AG04450 (cell line): Measurements from ENCODE around the gene KCNJ18. TPM values are rescaled to one million over a fixed set of nuclear protein-coding genes. Genes with fewer than 3 reads are reported as not detected.
"Not testable (repeated sequence)": the region's sequence is repeated elsewhere in the genome, so short reads cannot be mapped to it uniquely, and the experiment has no call there.

Source experiments
- CTCF ChIA-PET: fragments of 300-600, 350-600 bp; formaldehyde crosslinking; extraction: SDS; loops from one replicate; lab custom pipeline; 2022; ENCODE audit warnings: antibody characterized with exemption, inconsistent platforms; lab: Charles Lee
- POLR2A ChIA-PET: fragments of 350-600 bp; formaldehyde crosslinking; extraction: SDS; loops from one replicate; lab custom pipeline; 2021; ENCODE audit warnings: antibody characterized with exemption, inconsistent platforms; lab: Yijun Ruan, JAX
- DNase-seq: peaks from one replicate; pipeline ENCODE4 v3.0.0-alpha.2; 2011; ENCODE audit warnings: low read depth, low spot score
- H3K27ac ChIP-seq: one replicate; pipeline ENCODE4 v1.5.1; 2012; ENCODE audit warnings: low read depth, low read length, control low read depth
- H3K27me3 ChIP-seq: one replicate; pipeline ENCODE4 v1.6.0; 2012; ENCODE audit warnings: low read length; ENCODE audit not compliant: control insufficient read depth, insufficient read depth
- H3K4me3 ChIP-seq: 2 replicates; pipeline ENCODE4 v1.5.1; 2011; ENCODE audit warnings: mild to moderate bottlenecking, low read depth, low read length, control low read depth
- H3K9me3 ChIP-seq: 2 replicates; pipeline ENCODE4 v1.5.1; 2012; ENCODE audit warnings: low read length; ENCODE audit not compliant: control insufficient read depth, insufficient read depth
- polyA plus RNA-seq: library from polyadenylated mRNA; depleted of rRNA; stranded (reverse); fragments of >200 nt; gene quantifications from 2 replicates; pipeline ENCODE4 v1.2.3, GENCODE V29; 2011

KCNJ18 gene
- polyA plus RNA-seq, 1 experiment = not detected

GRCh38 chr17:21719511-21720226 lies 27.3 kb downstream of the KCNJ18 start:
- DNase-seq, H3K27ac ChIP-seq, CTCF ChIA-PET, H3K27me3 ChIP-seq, POLR2A ChIA-PET, H3K4me3 ChIP-seq: not testable (repeated sequence)
- peaks cover 28% of the 10 kb centered on the region for H3K9me3 ChIP-seq

- H3K27me3 ChIP-seq, POLR2A ChIA-PET, H3K27ac ChIP-seq, DNase-seq, CTCF ChIA-PET, H3K4me3 ChIP-seq: not testable (repeated sequence)
- peaks cover 25% of the 10 kb centered on the region for H3K9me3 ChIP-seq
Measured at GRCh38 chr17:21720566-21720965, 28.2 kb downstream of the KCNJ18 start.

DNA sequence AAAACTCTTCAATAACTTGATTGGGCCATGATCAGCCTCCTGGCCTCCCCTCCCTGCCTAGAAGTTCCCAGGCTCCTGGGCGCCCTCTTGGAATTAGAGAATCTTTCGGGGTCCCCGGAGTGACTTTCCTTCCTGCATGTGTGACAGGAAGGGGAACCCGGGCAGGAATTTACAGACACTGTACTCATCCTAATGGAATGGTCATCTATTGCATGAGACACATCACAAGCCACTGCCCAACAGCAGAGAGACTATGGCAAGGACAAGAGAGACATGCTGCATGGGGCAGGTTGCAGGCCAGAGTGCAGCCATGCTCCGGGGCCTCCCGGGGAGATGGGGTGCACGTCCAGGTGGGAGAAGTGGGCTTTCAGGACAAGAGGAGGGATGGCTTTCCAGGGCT lies 29.9 kb downstream of the KCNJ18 start:
- H3K27me3 ChIP-seq, POLR2A ChIA-PET, DNase-seq, H3K27ac ChIP-seq, H3K4me3 ChIP-seq, CTCF ChIA-PET: not testable (repeated sequence)
- H3K9me3 ChIP-seq = peaks cover 25% of the 10 kb centered on the region

DNA sequence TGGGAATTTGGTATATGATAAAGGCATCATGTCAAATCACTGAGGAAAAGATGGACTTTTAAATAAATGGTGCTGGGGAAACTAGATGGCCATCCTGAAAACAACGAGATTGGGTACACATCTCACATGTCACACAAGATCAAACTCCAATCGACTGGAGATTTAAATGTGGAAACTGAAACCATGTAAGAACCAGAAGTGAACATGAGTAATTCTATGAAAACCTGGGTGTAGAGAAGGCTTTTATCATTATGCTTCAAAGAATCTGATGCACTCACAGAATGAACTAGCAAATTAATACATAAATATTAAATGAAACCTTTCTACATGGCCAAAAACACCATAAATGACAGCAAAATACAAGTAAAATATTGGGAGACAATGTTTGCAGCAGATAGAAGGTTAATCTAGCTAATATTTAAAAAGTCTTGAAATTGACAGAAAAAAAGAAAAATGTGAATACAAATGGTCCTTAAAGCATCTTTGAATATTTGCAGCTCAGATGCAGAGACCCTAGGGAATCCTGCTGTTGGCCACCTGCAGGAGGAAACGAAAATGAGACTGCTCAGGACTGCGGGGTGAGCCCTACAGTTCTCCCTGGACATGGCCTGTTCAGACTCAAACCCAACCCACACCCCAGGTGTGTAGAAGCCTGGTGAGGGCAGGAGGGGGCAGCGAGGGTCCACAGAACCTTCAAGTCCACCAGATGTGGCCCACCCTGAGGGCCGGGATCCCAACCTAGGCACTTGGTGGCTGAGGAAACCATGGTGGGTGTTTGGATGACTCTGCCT lies 32.1 kb downstream of the KCNJ18 start:
- H3K9me3 ChIP-seq = peaks cover 20% of the 10 kb centered on the region
- POLR2A ChIA-PET, CTCF ChIA-PET: not testable (repeated sequence)

DNA sequence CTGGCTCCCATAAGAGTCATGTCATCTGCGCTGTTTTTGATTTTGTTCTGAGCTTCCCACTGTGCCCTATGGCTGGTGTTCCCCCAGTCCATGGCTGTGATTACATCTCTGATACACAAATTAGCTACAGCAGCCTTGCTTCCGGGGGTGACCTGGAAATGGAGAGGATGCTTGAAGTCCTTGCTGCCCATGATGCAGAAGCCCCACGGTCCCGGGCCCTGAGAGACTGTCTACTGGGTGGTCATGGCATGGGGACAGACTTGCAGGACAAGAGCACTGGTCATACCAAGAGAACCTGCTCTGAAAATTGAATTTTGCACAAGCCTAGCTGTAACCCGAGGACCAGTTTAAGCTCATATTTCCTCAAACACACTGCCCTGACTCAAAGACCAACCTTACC lies 38.8 kb downstream of the KCNJ18 start:
- POLR2A ChIA-PET, H3K9me3 ChIP-seq, H3K27ac ChIP-seq, H3K4me3 ChIP-seq, H3K27me3 ChIP-seq, DNase-seq, CTCF ChIA-PET: not testable (repeated sequence)

More for the DNA sequence above, 32.1 kb downstream of the KCNJ18 start:
- not testable (repeated sequence) for DNase-seq, H3K4me3 ChIP-seq, H3K27ac ChIP-seq, H3K27me3 ChIP-seq

GRCh38 chr17:21733931-21734330 lies 41.6 kb downstream of the KCNJ18 start:
- H3K4me3 ChIP-seq, CTCF ChIA-PET, H3K27ac ChIP-seq, H3K27me3 ChIP-seq, DNase-seq, POLR2A ChIA-PET: not testable (repeated sequence)
- H3K9me3 ChIP-seq = peaks cover 20% of the 10 kb centered on the region

DNA sequence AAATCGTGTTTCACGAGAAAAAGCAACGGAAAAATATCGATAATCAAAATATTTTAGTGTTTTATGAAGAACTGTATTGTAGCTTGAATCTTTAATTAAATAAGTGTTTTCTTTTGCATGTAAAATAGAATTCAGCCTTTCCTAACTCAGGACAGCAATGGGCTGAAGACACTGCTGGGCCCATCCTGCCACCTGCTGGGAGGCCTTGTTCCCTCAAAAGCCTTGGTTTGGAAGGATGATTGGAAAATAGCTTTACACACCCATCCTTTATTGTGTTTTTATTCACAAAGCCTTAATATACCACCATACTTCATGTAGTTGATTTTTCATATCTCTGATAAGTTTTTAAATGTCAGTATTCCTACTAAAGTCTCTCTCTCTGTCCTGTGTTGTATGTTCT lies 43.5 kb downstream of the KCNJ18 start:
- H3K4me3 ChIP-seq, DNase-seq, H3K27ac ChIP-seq, H3K27me3 ChIP-seq, CTCF ChIA-PET, POLR2A ChIA-PET: not testable (repeated sequence)
- peaks cover 20% of the 10 kb centered on the region for H3K9me3 ChIP-seq

- POLR2A ChIA-PET, CTCF ChIA-PET, H3K27ac ChIP-seq, H3K27me3 ChIP-seq, H3K4me3 ChIP-seq, DNase-seq: not testable (repeated sequence)
- H3K9me3 ChIP-seq = peaks cover 16% of the 10 kb centered on the region
Measured at GRCh38 chr17:21737015-21737580, 44.8 kb downstream of the KCNJ18 start.

- POLR2A ChIA-PET, H3K27ac ChIP-seq: not testable (repeated sequence)
Measured at GRCh38 chr17:21738241-21738640, 45.9 kb downstream of the KCNJ18 start.

GRCh38 chr17:21738877-21739474 lies 46.7 kb downstream of the KCNJ18 start:
- H3K4me3 ChIP-seq, DNase-seq, CTCF ChIA-PET, H3K27me3 ChIP-seq, POLR2A ChIA-PET, H3K27ac ChIP-seq: not testable (repeated sequence)
- peaks cover 24% of the 10 kb centered on the region for H3K9me3 ChIP-seq

More at GRCh38 chr17:21738241-21738640, 45.9 kb downstream of the KCNJ18 start:
- peaks cover 21% of the 10 kb centered on the region for H3K9me3 ChIP-seq
- H3K4me3 ChIP-seq, CTCF ChIA-PET, H3K27me3 ChIP-seq, DNase-seq: not testable (repeated sequence)

DNA sequence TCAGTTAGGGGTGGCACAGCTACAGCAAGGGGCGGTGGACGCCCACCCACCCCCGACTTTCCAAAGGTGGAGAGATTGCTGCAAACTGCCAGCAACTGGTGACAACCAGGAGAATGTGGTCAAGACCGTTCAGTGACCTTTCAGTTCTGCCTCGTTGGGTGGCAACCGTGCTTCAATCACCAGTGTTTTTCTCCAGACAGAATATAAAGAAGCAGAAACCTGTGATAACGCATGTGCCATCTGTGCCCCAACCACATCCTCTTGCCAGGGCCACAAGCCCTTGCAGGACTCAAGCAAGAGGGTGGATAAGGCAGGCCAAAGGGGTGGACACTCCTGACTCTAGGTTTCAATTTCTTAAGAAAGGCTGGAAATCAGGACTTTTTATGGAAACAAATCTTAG lies 47.2 kb downstream of the KCNJ18 start:
- H3K4me3 ChIP-seq, CTCF ChIA-PET, H3K27ac ChIP-seq, H3K27me3 ChIP-seq, DNase-seq, POLR2A ChIA-PET: not testable (repeated sequence)
- peaks cover 27% of the 10 kb centered on the region for H3K9me3 ChIP-seq
